EL (cell line): ENCODE data around the gene CC2D2A.
A peak's percentile ranks its signal among the peaks of the same experiment; 100 is the strongest.
"Not testable (repeated sequence)": the region's sequence is repeated elsewhere in the genome, so short reads cannot be mapped to it uniquely, and the experiment has no call there.

ENCODE experiments used
- DNase-seq: peaks from one replicate; pipeline ENCODE4 v3.0.0-alpha.2; 2016

The CC2D2A gene

GRCh38 chr4:15562114-15562513, 92.4 kb downstream of the CC2D2A start:
- no peak for DNase-seq

- no peak for DNase-seq
Measured at GRCh38 chr4:15562623-15563022, 92.9 kb downstream of the CC2D2A start.

DNA sequence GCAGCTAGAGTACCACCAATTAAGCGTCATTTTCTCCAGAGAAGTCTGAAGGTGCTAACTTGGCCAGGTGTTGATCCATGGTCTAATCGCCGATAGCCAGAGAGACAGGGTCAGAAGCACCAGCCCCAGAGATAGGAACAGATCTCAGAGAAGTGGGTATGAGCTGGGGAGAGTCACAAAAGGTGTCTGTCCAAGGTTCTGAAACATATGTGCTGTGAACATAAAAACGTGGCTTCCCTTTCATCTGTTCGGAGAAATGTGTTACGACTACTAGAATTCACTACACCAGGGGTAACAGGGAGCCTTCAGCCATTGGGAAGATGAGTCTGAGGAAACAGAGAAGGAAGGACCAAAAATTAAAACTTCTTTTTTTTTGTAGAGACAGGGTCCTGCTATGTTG, 94.2 kb downstream of the CC2D2A start:
- no peak for DNase-seq

- DNase-seq = no peak
Measured at GRCh38 chr4:15568821-15569220, 99.1 kb downstream of the CC2D2A start.

DNA sequence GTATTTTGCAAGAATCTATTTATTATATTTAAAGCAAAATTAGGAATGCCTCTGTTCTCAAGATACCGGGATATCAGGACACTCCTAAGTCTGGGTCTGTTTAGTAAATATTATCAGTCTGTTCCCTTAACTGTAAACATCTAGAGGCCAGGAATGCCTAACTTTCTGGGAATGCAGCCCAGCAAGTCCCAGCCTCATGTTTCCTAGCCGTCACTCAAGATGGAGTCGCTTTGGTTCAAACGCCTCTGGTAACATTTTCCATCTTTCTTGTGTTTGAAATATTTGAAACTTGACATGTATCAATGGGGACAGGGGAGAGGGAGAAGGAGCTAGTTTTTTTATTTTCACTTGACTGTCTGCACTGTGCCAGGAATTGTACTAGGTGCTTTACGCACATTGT, 100.1 kb downstream of the CC2D2A start:
- DNase-seq = no peak

GRCh38 chr4:15575966-15576365, 106.3 kb downstream of the CC2D2A start:
- no peak for DNase-seq

DNA sequence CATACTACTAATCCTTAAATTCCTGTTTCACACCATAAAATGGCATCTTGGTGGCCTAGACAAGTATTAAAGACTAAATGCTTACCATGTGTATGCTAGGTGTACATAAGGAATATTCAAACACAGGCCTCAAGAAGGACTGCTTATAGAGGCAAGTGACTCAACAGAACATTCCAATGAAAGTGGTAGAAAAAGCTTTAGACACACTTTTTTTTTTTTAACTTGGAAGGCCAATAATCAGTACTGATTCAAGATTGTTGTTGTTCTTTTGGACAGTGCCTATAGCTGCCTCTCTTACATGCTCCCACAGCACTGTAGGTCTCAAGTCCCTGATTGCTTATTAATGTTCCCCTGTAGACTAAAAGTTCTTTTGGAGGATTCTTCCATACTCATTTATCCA, 107.8 kb downstream of the CC2D2A start:
- DNase-seq = peak; percentile 24

- no peak for DNase-seq
Measured at GRCh38 chr4:15584785-15585184, 115.1 kb downstream of the CC2D2A start.

GRCh38 chr4:15585331-15585730, 115.6 kb downstream of the CC2D2A start:
- DNase-seq = no peak

- no peak for DNase-seq
Measured at GRCh38 chr4:15586066-15586465, 116.4 kb downstream of the CC2D2A start.

DNA sequence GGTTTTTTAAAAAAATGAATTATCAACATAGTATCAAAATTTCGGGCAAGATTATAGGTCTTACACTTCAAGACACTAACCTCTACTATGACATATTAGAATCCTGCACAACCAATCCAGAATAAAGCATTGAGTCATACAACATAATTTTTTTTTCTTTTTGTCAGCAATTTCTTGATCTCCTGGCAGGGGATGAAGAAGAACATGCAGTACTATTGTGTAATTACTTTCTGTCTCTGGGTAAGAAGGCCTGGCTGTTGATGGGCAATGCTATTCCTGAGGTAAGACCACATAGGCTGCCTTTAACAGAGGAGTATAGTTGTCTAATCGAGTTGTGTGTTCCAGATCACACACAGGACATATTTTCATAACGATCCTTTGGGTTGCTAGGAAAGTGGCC, 118.0 kb downstream of the CC2D2A start:
- DNase-seq = no peak

DNA sequence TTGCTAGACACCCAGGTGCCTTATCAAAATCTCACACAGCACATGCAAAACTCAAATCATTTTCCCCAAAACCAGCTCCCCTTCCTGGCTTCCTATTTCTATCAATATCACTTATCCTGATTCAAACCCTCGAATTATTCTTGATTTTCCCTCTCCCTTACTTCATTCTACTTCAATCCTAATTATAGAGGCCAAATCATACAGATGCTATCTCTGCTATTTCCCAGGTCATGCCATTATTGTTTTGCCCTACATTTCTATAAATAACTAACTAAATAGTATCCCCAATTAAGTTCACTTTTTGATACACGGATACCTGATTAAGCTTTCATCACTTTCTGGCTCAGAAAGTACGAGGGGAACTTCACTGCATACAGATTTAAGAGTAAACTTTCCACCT, 123.1 kb downstream of the CC2D2A start:
- no peak for DNase-seq

GRCh38 chr4:15598644-15599043, 129.0 kb downstream of the CC2D2A start:
- peak; percentile 29 for DNase-seq

DNA sequence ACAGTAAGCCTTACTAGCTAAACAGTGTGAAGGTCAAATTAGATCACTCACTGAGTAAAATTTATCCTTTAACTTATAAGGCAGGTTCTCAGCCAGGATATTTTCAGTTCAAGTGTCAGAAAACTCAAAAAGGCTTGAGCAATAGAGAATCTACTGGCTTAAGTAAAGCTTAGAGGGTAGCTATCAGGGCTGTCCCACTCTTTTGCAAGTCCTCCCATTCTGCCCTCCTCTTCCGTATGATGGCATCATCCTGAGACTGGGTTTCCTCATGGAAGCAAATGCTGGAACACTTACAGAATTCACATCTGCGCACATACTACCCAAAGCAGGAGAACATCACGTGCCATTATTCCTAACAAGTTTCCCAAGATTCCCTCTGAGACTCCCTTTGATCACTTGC, 130.5 kb downstream of the CC2D2A start:
- no peak for DNase-seq

DNA sequence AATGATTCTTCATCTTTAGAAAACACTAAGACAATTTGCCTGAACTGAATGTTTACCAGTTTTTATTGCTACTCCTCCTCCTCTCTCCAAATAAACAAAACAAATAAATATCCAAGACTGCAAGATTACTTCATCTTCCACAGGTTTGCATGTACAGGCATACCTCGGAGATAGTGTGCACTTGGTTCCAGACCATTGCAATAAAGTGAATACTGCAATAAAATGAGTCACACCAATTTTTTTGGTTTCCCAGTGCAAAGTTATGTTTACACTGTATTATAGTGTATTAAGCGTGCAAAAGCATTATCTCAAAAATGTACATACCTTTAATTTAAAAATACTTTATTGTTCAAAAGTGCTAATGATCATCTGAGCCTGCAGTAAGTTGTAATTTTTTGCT, 132.2 kb downstream of the CC2D2A start:
- DNase-seq = no peak

GRCh38 chr4:15605537-15605936, 135.9 kb downstream of the CC2D2A start:
- no peak for DNase-seq

GRCh38 chr4:15610855-15611254, 141.2 kb downstream of the CC2D2A start:
- DNase-seq = no peak

DNA sequence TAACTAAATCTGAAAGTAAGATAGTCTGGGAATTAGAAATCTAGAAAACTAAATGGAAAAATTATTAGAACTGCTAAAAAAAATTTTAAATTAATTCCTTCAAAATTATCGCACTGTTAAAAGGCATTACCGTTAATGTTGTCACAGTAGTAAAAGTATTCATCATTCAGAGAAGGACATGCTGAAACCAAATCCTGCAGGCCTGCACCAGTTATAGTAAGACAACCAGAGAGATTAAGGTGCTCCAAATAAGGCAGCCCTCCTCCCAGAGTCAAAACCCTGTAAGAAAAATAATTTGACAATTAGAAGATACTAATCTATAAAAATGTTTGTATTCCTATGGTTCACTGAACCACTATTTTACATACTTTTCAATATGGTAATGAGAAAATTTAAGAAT, 142.5 kb downstream of the CC2D2A start:
- DNase-seq = no peak

DNA sequence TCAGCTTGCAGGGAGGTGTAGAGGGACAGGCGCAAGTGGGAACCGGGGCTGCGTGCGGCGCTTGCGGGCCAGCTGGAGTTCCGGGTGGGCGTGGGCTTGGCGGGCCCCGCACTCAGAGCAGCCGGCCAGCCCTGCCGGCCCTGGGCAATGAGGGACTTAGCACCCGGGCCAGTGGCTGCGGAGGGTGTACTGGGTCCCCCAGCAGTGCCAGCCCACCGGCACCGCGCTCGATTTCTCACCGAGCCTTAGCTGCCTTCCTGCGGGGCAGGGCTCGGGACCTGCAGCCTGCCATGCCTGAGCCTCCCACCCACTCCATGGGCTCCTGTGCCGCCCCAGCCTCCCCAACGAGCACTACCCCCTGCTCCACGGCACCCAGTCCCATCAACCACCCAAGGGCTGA, 145.2 kb downstream of the CC2D2A start:
- not testable (repeated sequence) for DNase-seq

- DNase-seq = not testable (repeated sequence)
Measured at GRCh38 chr4:15617407-15617806, 147.7 kb downstream of the CC2D2A start.

GRCh38 chr4:15636818-15637217, 167.1 kb downstream of the CC2D2A start:
- no peak for DNase-seq

DNA sequence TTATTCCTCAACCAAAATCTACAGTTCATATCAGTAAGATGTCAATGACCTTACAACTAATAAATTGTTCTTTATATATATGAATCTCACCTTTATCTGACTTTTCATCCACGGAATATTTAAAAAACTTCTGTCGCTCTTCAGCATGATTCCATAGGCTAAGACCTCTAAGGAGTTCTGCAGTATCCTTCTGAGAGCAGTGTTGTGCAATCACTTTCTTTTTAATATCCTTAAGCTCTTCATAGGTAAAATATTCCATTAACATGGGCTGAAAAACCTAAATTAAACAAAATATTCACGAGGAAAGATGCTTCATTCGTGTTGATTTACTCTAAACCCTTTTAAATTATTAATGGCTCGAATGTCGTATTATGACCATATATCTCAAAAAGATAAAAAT, 168.7 kb downstream of the CC2D2A start:
- DNase-seq = no peak

DNA sequence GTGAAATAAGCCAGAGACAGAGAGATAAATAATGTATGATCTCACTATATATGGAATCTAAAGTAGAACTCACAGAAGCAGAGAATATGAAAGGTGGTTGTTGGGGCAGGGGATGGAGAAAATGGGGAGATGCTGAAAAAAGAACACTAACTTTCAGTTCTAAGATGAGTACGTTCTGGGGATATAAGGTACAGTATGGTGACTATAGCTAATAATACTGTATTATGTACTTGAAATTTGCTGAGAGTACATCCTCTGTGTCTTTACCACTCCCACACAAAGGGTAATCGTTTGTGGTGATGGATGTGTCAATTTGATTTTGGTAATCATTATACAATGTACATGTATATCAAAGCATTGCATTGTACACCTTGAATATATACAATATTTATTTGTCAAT, 178.9 kb downstream of the CC2D2A start:
- no peak for DNase-seq

GRCh38 chr4:15649914-15650545, 180.3 kb downstream of the CC2D2A start:
- peak; percentile 71 for DNase-seq
